ENCODE data around the gene MSLN. TPM values are rescaled to one million over a fixed set of nuclear protein-coding genes. Genes with fewer than 3 reads are reported as not detected.

MSLN gene
- total RNA-seq, 1 donor from 2014 or later, result not detected

DNA sequence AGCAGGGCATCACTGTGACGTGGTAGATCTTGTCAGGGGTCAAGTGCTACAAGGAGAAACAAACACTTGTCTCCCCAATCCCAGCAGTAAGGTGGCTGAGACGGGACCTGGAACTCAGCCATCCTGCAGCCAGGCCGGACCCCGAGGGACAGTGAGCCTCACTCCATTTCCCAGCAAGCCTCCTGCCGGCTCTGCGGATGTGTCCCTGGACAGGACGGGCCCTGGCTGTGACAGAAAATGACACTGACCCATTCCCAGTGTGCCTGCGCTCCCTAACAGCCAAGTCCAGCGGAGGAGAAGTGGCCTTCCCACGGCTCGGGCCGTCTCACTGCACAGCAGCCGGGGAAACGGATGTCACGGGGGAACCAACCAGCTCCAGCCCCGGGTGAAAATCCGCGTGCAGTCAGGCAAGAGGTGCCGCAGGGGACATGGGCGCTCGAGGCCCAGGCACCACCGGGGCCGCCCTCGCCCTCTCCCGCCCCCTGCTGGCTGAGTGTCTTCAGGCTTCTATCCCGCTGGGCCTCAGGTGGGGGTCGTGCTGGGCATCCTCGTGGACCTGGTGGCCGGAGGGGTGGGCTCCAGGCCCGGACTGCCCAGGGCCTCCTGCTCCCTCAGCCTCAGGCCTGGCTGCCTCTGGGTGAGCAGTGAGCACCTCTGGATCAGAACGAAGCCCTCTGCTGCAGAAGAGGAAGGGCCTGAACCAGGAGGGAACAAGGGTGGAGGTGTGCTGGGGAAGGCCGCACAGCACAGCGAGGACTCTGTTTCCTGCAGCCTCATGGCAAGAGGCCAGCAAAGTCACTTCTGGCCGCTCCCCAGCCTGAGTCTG, 26.9 kb upstream of the MSLN start:
- ChIA-PET POLR2A (no interaction called here), CTCF (interaction anchor here (1.0 kb wide), 1 partner anchor 13 kb away, joined by 3 read pairs; no protein-coding TSS in a partner anchor)
- Mint-ChIP-seq H3K9me3 (no peaks in the 10 kb centered on the region), H3K27me3 (no peaks in the 10 kb centered on the region), H3K27ac (no peak overlapping the region), H3K4me1 (peaks cover 18% of the 10 kb centered on the region), H3K4me3 (no peak overlapping the region), H3K36me3 (ENCODE audit: low read depth) (peaks cover 49% of the 10 kb centered on the region)
- no peak for ATAC-seq (ENCODE audit: low read depth)
- TF ChIP-seq, protein P1, sequence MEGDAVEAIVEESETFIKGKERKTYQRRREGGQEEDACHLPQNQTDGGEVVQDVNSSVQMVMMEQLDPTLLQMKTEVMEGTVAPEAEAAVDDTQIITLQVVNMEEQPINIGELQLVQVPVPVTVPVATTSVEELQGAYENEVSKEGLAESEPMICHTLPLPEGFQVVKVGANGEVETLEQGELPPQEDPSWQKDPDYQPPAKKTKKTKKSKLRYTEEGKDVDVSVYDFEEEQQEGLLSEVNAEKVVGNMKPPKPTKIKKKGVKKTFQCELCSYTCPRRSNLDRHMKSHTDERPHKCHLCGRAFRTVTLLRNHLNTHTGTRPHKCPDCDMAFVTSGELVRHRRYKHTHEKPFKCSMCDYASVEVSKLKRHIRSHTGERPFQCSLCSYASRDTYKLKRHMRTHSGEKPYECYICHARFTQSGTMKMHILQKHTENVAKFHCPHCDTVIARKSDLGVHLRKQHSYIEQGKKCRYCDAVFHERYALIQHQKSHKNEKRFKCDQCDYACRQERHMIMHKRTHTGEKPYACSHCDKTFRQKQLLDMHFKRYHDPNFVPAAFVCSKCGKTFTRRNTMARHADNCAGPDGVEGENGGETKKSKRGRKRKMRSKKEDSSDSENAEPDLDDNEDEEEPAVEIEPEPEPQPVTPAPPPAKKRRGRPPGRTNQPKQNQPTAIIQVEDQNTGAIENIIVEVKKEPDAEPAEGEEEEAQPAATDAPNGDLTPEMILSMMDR (IDR thresholded peaks at IDR 0.05), result no peak
- intact Hi-C loops (cut with micrococcal nuclease), result no loop called here
- DNase-seq, result no peak

DNA sequence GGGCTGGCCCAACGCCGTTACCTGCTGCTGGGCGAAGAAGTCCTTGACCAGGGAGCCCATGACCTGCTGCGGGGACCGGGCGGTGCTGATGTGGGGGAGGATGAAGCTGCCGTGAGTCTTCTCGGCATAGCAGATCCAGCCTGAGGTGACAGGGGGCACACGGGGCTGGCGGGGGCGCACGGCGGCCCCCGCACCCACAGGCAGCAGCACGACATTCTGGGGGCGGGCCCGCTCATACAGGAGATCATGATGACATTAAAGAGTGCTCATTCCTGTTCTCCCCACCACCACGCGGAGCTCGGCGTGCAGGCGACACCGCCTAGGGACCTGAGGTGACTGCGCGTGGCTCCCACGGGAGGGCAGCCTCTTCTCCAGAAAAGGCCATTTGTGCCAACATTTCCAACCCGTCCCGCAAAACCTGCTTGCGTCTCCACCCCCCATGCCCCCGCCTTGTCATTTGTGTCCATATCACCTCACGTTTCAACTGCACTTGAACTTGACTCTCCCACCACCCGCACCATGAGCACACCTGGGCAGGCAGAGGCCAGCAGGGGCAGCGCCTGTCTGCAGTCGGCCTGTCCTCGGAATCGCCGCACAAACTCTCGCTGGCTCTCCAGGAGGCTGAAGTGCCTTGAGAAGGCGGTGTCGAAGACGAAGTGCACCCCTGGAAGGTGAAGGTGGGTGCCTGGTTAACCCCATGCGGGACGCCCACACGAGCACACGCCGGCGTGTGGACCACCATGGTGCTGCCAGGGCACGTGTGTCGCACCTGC, 26.1 kb upstream of the MSLN start:
- ChIA-PET POLR2A (no interaction called here), CTCF (no interaction called here)
- Mint-ChIP-seq H3K27me3 (no peaks in the 10 kb centered on the region), H3K36me3 (ENCODE audit: low read depth) (peaks cover 52% of the 10 kb centered on the region), H3K4me1 (peaks cover 26% of the 10 kb centered on the region), H3K4me3 (no peak overlapping the region), H3K9me3 (no peaks in the 10 kb centered on the region), H3K27ac (no peak overlapping the region)
- no peak for DNase-seq
- intact Hi-C loops (cut with micrococcal nuclease), result no loop called here
- ATAC-seq (ENCODE audit: low read depth), result no peak
- TF ChIP-seq, protein P1 (IDR thresholded peaks at IDR 0.05), result no peak

DNA sequence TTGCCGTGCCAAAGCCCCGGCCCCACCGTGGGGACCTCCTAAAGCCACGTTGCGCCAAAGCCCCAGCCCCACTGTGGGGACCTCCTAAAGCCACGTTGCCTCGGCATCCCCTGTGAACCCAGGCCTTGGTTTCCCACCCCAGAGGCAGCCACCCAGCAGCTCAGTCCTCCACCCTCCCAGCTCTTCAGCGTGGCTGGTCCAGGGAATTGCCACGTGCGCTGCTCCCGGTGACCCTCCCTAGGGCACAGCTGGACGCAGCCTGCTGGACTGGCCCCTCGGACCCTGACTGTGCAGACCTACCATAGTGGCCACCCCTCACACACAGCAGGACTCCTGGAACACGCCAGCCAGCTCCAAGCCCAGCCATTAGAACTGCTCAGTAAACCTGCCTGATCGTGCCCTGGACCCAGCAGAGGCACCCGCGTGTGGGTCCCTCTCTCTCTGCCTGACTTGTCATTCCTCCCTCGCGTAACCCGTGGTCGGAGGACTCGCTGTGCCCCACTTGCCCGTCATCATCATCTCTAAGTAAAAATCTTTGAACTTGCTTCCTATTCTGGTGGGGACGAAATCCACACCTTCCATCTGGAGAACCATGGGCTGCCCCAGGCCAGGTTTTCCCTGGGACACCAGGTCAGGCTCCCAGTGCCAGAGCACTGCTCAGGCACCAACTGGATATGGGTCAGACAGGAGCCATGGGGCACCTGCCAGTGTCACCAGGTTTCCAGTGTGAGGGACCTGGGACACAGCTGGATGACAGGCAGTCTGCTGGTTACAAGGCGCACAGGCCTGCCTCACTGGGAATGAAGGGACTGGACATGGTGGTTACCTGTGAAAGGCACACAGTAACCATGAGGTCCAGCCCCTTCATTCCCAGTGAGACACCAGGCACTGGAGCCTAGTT, 25.3 kb upstream of the MSLN start:
- intact Hi-C loops (cut with micrococcal nuclease), result no loop called here
- ATAC-seq (ENCODE audit: low read depth), result no peak
- ChIA-PET CTCF (no interaction called here), POLR2A (interaction anchor here (0.8 to 3.7 kb wide), 3 partner anchors 9 to 19 kb away, joined by 3 to 31 read pairs (median 5); partner anchors contain the start of genes ANTKMT and CCDC78)
- H3K4me1 Mint-ChIP-seq, result peaks cover 32% of the 10 kb centered on the region
- peaks cover 54% of the 10 kb centered on the region for H3K36me3 Mint-ChIP-seq (ENCODE audit: low read depth)
- H3K9me3 Mint-ChIP-seq, result no peaks in the 10 kb centered on the region
- TF ChIP-seq, protein P1 (IDR thresholded peaks at IDR 0.05), result no peak
- H3K27me3 Mint-ChIP-seq, result no peaks in the 10 kb centered on the region
- no peak for DNase-seq
- no peak overlapping the region for H3K4me3 Mint-ChIP-seq
- H3K27ac Mint-ChIP-seq, result no peak overlapping the region

DNA sequence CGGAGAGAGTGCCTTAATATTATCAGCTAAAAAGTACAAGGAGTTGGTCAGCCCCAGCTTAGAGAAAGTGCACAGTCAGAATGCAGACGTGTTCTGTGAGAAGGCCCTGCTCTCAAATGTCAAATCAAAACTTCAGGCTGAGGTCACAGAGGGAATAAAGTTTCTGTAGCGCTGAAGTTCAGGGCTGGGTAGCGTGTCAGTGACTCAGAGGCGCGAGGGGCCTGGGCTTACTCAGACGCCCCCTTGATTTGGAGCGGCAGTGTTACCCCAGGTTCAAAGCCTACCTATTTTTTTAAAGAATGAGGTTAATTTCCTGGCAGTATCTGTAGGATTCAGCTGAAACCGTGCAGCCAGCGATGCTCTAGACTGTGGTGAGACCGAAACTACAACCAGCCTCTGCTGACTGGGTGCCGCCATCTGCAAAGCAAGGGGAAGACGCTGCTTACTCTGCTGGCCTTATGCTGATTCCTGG, 24.5 kb upstream of the MSLN start:
- ATAC-seq (ENCODE audit: low read depth) (no peak), DNase-seq (no peak)
- intact Hi-C loops (cut with micrococcal nuclease), result no loop called here
- H3K4me1 Mint-ChIP-seq, result peaks cover 32% of the 10 kb centered on the region
- POLR2A ChIA-PET, result interaction anchor here (0.7 to 3.7 kb wide), 4 partner anchors 8 to 20 kb away, joined by 3 to 31 read pairs (median 5); partner anchors contain the start of genes ANTKMT and CCDC78
- H3K4me3 Mint-ChIP-seq, result no peak overlapping the region
- no peaks in the 10 kb centered on the region for H3K9me3 Mint-ChIP-seq
- TF ChIP-seq, protein P1 (IDR thresholded peaks at IDR 0.05), result no peak
- no peaks in the 10 kb centered on the region for H3K27me3 Mint-ChIP-seq
- H3K36me3 Mint-ChIP-seq (ENCODE audit: low read depth), result peaks cover 54% of the 10 kb centered on the region
- CTCF ChIA-PET, result no interaction called here
- H3K27ac Mint-ChIP-seq, result peak overlapping the region; percentile 53

Data from activated B cell treated with CpG ODN at 0.5 μM for 24 hours (primary cell).